Naive thymus-derived CD4-positive, alpha-beta T cell (primary cell): ENCODE results near the gene DCAF5. TPM values are rescaled to one million over a fixed set of nuclear protein-coding genes. Genes with fewer than 3 reads are reported as not detected.

Source experiments
- ATAC-seq: fragments of 150-1000 bp; cut with Tn5 transposase; 2 replicates; pipeline ENCODE4 v1.10.0; 2021; ENCODE audit warnings: mild to moderate bottlenecking, moderate library complexity
- CTCF ChIA-PET: fragments of 350-600 bp; sonication (Branson Sonifier 250); formaldehyde crosslinking; loops from one replicate; lab custom pipeline; 2021; ENCODE audit warnings: antibody characterized with exemption; lab: Charles Lee
- POLR2A ChIA-PET: fragments of 350-600 bp; sonication (Branson Sonifier 250); formaldehyde crosslinking; loops from one replicate; lab custom pipeline; 2021; ENCODE audit warnings: antibody characterized with exemption, inconsistent platforms; lab: Charles Lee
- DNase-seq, 9 donors: peaks; one replicate each; pipeline versions ENCODE4 v3.0.0 to v3.0.0-alpha.2; 2020 to 2022; ENCODE audit warnings: mixed read lengths in 1 of 9
- H3K27ac ChIP-seq: one replicate; pipeline ENCODE4 v1.7.0; 2013; ENCODE audit warnings: mild to moderate bottlenecking, low read depth, low read length, moderate library complexity
- H3K27me3 ChIP-seq, 2 donors: one replicate each; pipeline ENCODE4 v1.7.0; 2013; ENCODE audit warnings: low read length in 2 of 2, mild to moderate bottlenecking in 2 of 2, moderate library complexity in 2 of 2; ENCODE audit not compliant: control insufficient read depth in 2 of 2, insufficient read depth in 2 of 2
- H3K36me3 ChIP-seq, 3 experiments: 1 replicate in 2 of 3; 2 replicates in 1 of 3; pipeline ENCODE4 v1.7.0; 2013; ENCODE audit warnings: low read length in 3 of 3, mild to moderate bottlenecking in 3 of 3, moderate library complexity in 1 of 3; ENCODE audit not compliant: insufficient read depth in 3 of 3, control insufficient read depth in 2 of 3
- H3K4me1 ChIP-seq, 2 donors: one replicate each; pipeline ENCODE4 v1.7.0; 2013; ENCODE audit warnings: low read length in 2 of 2, mild to moderate bottlenecking in 2 of 2, moderate library complexity in 1 of 2; ENCODE audit not compliant: control insufficient read depth in 2 of 2, insufficient read depth in 2 of 2
- H3K4me3 ChIP-seq: 2 replicates; pipeline ENCODE4 v1.7.0; 2013; ENCODE audit warnings: mild to moderate bottlenecking, low read length
- H3K9me3 ChIP-seq, 3 experiments: 1 replicate in 2 of 3; 2 replicates in 1 of 3; pipeline ENCODE4 v1.7.0; 2013; ENCODE audit warnings: low read length in 3 of 3; ENCODE audit not compliant: control insufficient read depth in 2 of 3
- H3K27ac Mint-ChIP-seq, 9 donors: one replicate each; pipeline ENCODE4 v1.8.0; 2020 to 2022; ENCODE audit warnings: mixed read lengths in 9 of 9, mild to moderate bottlenecking in 8 of 9, moderate library complexity in 5 of 9, inconsistent platforms in 2 of 9
- H3K27me3 Mint-ChIP-seq, 5 donors: one replicate each; pipeline ENCODE4 v1.8.0; 2021 to 2022; ENCODE audit warnings: mixed read lengths in 5 of 5, mild to moderate bottlenecking in 1 of 5
- H3K36me3 Mint-ChIP-seq, 5 donors: one replicate each; pipeline ENCODE4 v1.8.0; 2020 to 2022; ENCODE audit warnings: mixed read lengths in 5 of 5, mild to moderate bottlenecking in 3 of 5, inconsistent platforms in 1 of 5
- H3K4me1 Mint-ChIP-seq, 7 donors: one replicate each; pipeline ENCODE4 v1.8.0; 2020 to 2022; ENCODE audit warnings: mixed read lengths in 7 of 7, mild to moderate bottlenecking in 3 of 7, inconsistent platforms in 1 of 7
- H3K4me3 Mint-ChIP-seq, 10 donors: one replicate each; pipeline ENCODE4 v1.8.0; 2020 to 2022; ENCODE audit warnings: mild to moderate bottlenecking in 10 of 10, mixed read lengths in 10 of 10, moderate library complexity in 6 of 10, inconsistent platforms in 2 of 10
- H3K9me3 Mint-ChIP-seq, 11 donors: one replicate each; pipeline ENCODE4 v1.8.0; 2020 to 2022; ENCODE audit warnings: mixed read lengths in 11 of 11, mild to moderate bottlenecking in 4 of 11, inconsistent platforms in 1 of 11, moderate library complexity in 1 of 11
- intact Hi-C, 2 donors: fragments of 100-400 bp; cut with micrococcal nuclease; formaldehyde crosslinking; loops; one replicate each; pipeline ENCODE4 v1.15.1; 2023
- polyA plus RNA-seq, 2 donors: library from polyadenylated mRNA; unstranded; fragments of 300-500 nt; fragmentation: Illumina TruSeq; gene quantifications; one replicate each; pipeline ENCODE4 v1.2.3, GENCODE V29; 2021
- total RNA-seq, 6 experiments: library from RNA in 5 of 6; stranded (reverse) in 5 of 6; gene quantifications; 1 replicate in 5 of 6; 2 replicates in 1 of 6; pipeline ENCODE4 v1.2.3 and lab custom pipeline; 2021 to 2026

Gene DCAF5
- total and polyA plus RNA-seq, 7 experiments from 2014 or later: 43.0 to 89.2 (median 70.4) TPM

- Histone ChIP-seq H3K4me3 (no peak overlapping the region), H3K36me3 (no peaks in the 10 kb centered on the region), H3K27me3 (no peaks in the 10 kb centered on the region), H3K27ac (no peak overlapping the region), H3K4me1 (no peaks in the 10 kb centered on the region), H3K9me3 (no peaks in the 10 kb centered on the region)
- ChIA-PET POLR2A (interaction anchor here (0.9 kb wide), 1 partner anchor 31 kb away, joined by 5 read pairs; no protein-coding TSS in a partner anchor), CTCF (interaction anchor here (1.0 to 6.5 kb wide), 4 partner anchors 10 to 94 kb away, joined by 3 to 54 read pairs (median 4); no protein-coding TSS in a partner anchor)
- Mint-ChIP-seq H3K36me3 (peaks cover 0 to 2% (median 0%) of the 10 kb centered on the region in 5 donors), H3K4me3 (no peak overlapping the region), H3K9me3 (peaks cover 0 to 4% (median 0%) of the 10 kb centered on the region in 11 donors), H3K27ac (no peak overlapping the region), H3K4me1 (peaks cover 5 to 7% (median 6%) of the 10 kb centered on the region in 7 donors), H3K27me3 (peaks cover 0 to 5% (median 0%) of the 10 kb centered on the region in 5 donors)
- intact Hi-C loops: no loop called here
- DNase-seq (no peak), ATAC-seq (no peak)
Observed at GRCh38 chr14:69004731-69005431, 148.0 kb downstream of the DCAF5 start.

GRCh38 chr14:69003626-69004025, 149.3 kb downstream of the DCAF5 start:
- DNase-seq (no peak), ATAC-seq (no peak)
- H3K9me3 ChIP-seq: no peaks in the 10 kb centered on the region
- H3K36me3 ChIP-seq: no peaks in the 10 kb centered on the region
- peaks cover 0 to 2% (median 0%) of the 10 kb centered on the region in 11 donors for H3K9me3 Mint-ChIP-seq
- intact Hi-C loops: no loop called here
- peak overlapping the region in 3 of 9 donors; percentile 14 to 80 (median 30) for H3K27ac Mint-ChIP-seq
- H3K4me1 Mint-ChIP-seq: peaks cover 4 to 7% (median 5%) of the 10 kb centered on the region in 7 donors
- no peaks in the 10 kb centered on the region for H3K36me3 Mint-ChIP-seq
- H3K27me3 ChIP-seq: no peaks in the 10 kb centered on the region
- H3K27me3 Mint-ChIP-seq: peaks cover 0 to 8% (median 0%) of the 10 kb centered on the region in 5 donors
- ChIA-PET CTCF (interaction anchor here (1.4 to 6.5 kb wide), 3 partner anchors 9 to 93 kb away, joined by 4 to 54 read pairs (median 5); no protein-coding TSS in a partner anchor), POLR2A (interaction anchor here (0.9 kb wide), 1 partner anchor 30 kb away, joined by 5 read pairs; no protein-coding TSS in a partner anchor)
- H3K4me3 ChIP-seq: no peak overlapping the region
- no peaks in the 10 kb centered on the region for H3K4me1 ChIP-seq
- H3K27ac ChIP-seq: no peak overlapping the region
- peak overlapping the region in 1 of 10 donors; percentile 54 for H3K4me3 Mint-ChIP-seq

GRCh38 chr14:69002069-69002468, 150.8 kb downstream of the DCAF5 start:
- H3K36me3 ChIP-seq: no peaks in the 10 kb centered on the region
- CTCF ChIA-PET: interaction anchor here (0.8 to 6.5 kb wide), 10 partner anchors 36 to 97 kb away, joined by 3 to 54 read pairs (median 4); no protein-coding TSS in a partner anchor
- peaks cover 3 to 10% (median 9%) of the 10 kb centered on the region in 7 donors for H3K4me1 Mint-ChIP-seq
- H3K4me3 Mint-ChIP-seq: no peak overlapping the region
- H3K27ac Mint-ChIP-seq: peak overlapping the region in 1 of 9 donors; percentile 25
- POLR2A ChIA-PET: interaction anchor here (1.0 kb wide), 1 partner anchor 33 kb away, joined by 3 read pairs; no protein-coding TSS in a partner anchor
- peak; percentile 69 for ATAC-seq
- intact Hi-C loops: loop anchor here in 1 of 2 donors (1.0 kb wide), 1 partner anchor 91 kb away; no protein-coding TSS in a partner anchor
- no peak overlapping the region for H3K27ac ChIP-seq
- H3K4me1 ChIP-seq: no peaks in the 10 kb centered on the region
- no peaks in the 10 kb centered on the region for H3K9me3 ChIP-seq
- H3K36me3 Mint-ChIP-seq: no peaks in the 10 kb centered on the region
- H3K9me3 Mint-ChIP-seq: peaks cover 0 to 2% (median 0%) of the 10 kb centered on the region in 11 donors
- peaks cover 0 to 12% (median 0%) of the 10 kb centered on the region in 5 donors for H3K27me3 Mint-ChIP-seq
- peak in 2 of 9 donors; percentile 17 to 27 for DNase-seq
- H3K27me3 ChIP-seq: no peaks in the 10 kb centered on the region
- no peak overlapping the region for H3K4me3 ChIP-seq

GRCh38 chr14:69001375-69001774, 151.5 kb downstream of the DCAF5 start:
- ATAC-seq (no peak), DNase-seq (no peak)
- peak overlapping the region in 1 of 9 donors; percentile 14 for H3K27ac Mint-ChIP-seq
- ChIA-PET POLR2A (interaction anchor here (1.0 kb wide), 1 partner anchor 34 kb away, joined by 3 read pairs; no protein-coding TSS in a partner anchor), CTCF (interaction anchor here (0.8 to 6.5 kb wide), 8 partner anchors 8 to 91 kb away, joined by 3 to 54 read pairs (median 4); no protein-coding TSS in a partner anchor)
- no peaks in the 10 kb centered on the region for H3K27me3 ChIP-seq
- no peak overlapping the region for H3K4me3 ChIP-seq
- peaks cover 0 to 12% (median 0%) of the 10 kb centered on the region in 5 donors for H3K27me3 Mint-ChIP-seq
- H3K9me3 Mint-ChIP-seq: peaks cover 0 to 2% (median 0%) of the 10 kb centered on the region in 11 donors
- no peaks in the 10 kb centered on the region for H3K4me1 ChIP-seq
- intact Hi-C loops: no loop called here
- H3K36me3 Mint-ChIP-seq: no peaks in the 10 kb centered on the region
- H3K4me1 Mint-ChIP-seq: peaks cover 3 to 10% (median 9%) of the 10 kb centered on the region in 7 donors
- H3K27ac ChIP-seq: no peak overlapping the region
- no peak overlapping the region for H3K4me3 Mint-ChIP-seq
- H3K36me3 ChIP-seq: no peaks in the 10 kb centered on the region
- no peaks in the 10 kb centered on the region for H3K9me3 ChIP-seq

Other genes with a start within 250 kb of the DCAF5 start
- gene ACTN1, start 173.8 kb downstream of the DCAF5 start, total RNA-seq: 100 to 1,000 TPM in 4 of 5 experiments, 10 to 100 TPM in 1; 41.3 to 249 (median 227) TPM
- 100 to 1,000 TPM; 188 to 390 TPM for gene ACTN1, start 173.8 kb downstream of the DCAF5 start, polyA plus RNA-seq
- 10 to 100 TPM in 3 of 5 experiments, 1 to 10 TPM in 2; 4.8 to 17.2 (median 10.6) TPM for gene EXD2, start 38.4 kb upstream of the DCAF5 start, total RNA-seq
- 10 to 100 TPM in 1 of 2 donors, 1 to 10 TPM in 1; 3.7 to 13.3 TPM for gene EXD2, start 38.4 kb upstream of the DCAF5 start, polyA plus RNA-seq
- under 1 TPM in 2 of 5 experiments, not detected in 3; 0.07 to 0.65 TPM for gene GALNT16, start 107.0 kb upstream of the DCAF5 start, total RNA-seq
- gene GALNT16, start 107.0 kb upstream of the DCAF5 start, polyA plus RNA-seq: not detected
- 100 to 1,000 TPM in 2 of 5 experiments, 10 to 100 TPM in 3; 85.1 to 330 (median 96.3) TPM for gene ERH, start 245.2 kb upstream of the DCAF5 start, total RNA-seq
- gene ERH, start 245.2 kb upstream of the DCAF5 start, polyA plus RNA-seq: 10 to 100 TPM; 26.4 to 67.9 TPM
- 10 to 100 TPM; 27.2 to 50.3 (median 35.3) TPM for gene SLC39A9, start 245.6 kb upstream of the DCAF5 start, total RNA-seq
- 10 to 100 TPM; 12.3 to 22.7 TPM for gene SLC39A9, start 245.6 kb upstream of the DCAF5 start, polyA plus RNA-seq